H1 (cell line): ENCODE results near the gene VARS2. TPM values are rescaled to one million over a fixed set of nuclear protein-coding genes. Genes with fewer than 3 reads are reported as not detected.

Experiments used
- CTCF ChIA-PET: fragments of 300-600 bp; sonication (Branson Sonifier 250); formaldehyde crosslinking; loops from one replicate; lab custom pipeline; 2021; ENCODE audit not compliant: partially characterized antibody; lab: Charles Lee
- POLR2A ChIA-PET: fragments of 300-600 bp; sonication (Branson Sonifier 250); formaldehyde crosslinking; loops from one replicate; lab custom pipeline; 2021; ENCODE audit warnings: inconsistent platforms; ENCODE audit not compliant: partially characterized antibody; lab: Charles Lee
- DNase-seq, 2 experiments: peaks; one replicate each; pipeline versions ENCODE4 v3.0.0 to v3.0.0-alpha.2; 2010 to 2022; ENCODE audit warnings: low spot score in 2 of 2, low read depth in 1 of 2, mixed read lengths in 1 of 2
- FAIRE-seq: peaks from 2 replicates; lab custom pipeline; 2011; peaks lifted over from hg19 to GRCh38; lab: Jason Lieb, UNC
- H2AFZ ChIP-seq: 2 replicates; pipeline ENCODE4 v1.8.1; 2012; ENCODE audit warnings: low read length, inconsistent platforms
- H2AK5ac ChIP-seq: 2 replicates; pipeline ENCODE4 v1.6.1; 2013; ENCODE audit warnings: low read depth, low read length
- H2BK120ac ChIP-seq: replicated peaks from 2 replicates; pipeline ENCODE3; 2013; ENCODE audit warnings: low read depth, low read length, inconsistent platforms
- H2BK12ac ChIP-seq: 2 replicates; pipeline ENCODE4 v1.6.1; 2013; ENCODE audit warnings: low read depth, low read length
- H2BK15ac ChIP-seq: 2 replicates; pipeline ENCODE4 v1.6.1; 2013; ENCODE audit warnings: low read length
- H2BK20ac ChIP-seq: 2 replicates; pipeline ENCODE4 v1.6.1; 2013; ENCODE audit warnings: low read length
- H2BK5ac ChIP-seq: 2 replicates; pipeline ENCODE4 v1.6.1; 2013; ENCODE audit warnings: low read depth, low read length
- H3K14ac ChIP-seq: 2 replicates; pipeline ENCODE4 v1.6.1; 2013; ENCODE audit warnings: inconsistent platforms; ENCODE audit not compliant: insufficient read length
- H3K18ac ChIP-seq: 2 replicates; pipeline ENCODE4 v1.6.1; 2013; ENCODE audit warnings: low read length; ENCODE audit errors: extremely low read depth
- H3K23ac ChIP-seq: 2 replicates; pipeline ENCODE4 v1.6.1; 2013; ENCODE audit warnings: inconsistent platforms; ENCODE audit not compliant: insufficient read length
- H3K23me2 ChIP-seq: 2 replicates; pipeline ENCODE4 v1.6.1; 2013; ENCODE audit warnings: low read depth, low read length
- H3K27ac ChIP-seq: 2 replicates; pipeline ENCODE4 v1.6.1; 2011; ENCODE audit warnings: low read depth, low read length, inconsistent platforms
- H3K27me3 ChIP-seq, 4 experiments: replicated peaks in 1 of 4; 1 replicate in 1 of 4; 2 replicates in 3 of 4; pipeline versions ENCODE4 v1.6.1 to v1.8.1; 2011 to 2013; ENCODE audit warnings: low read length in 3 of 4, mild to moderate bottlenecking in 3 of 4, inconsistent platforms in 2 of 4, mixed read lengths in 2 of 4, moderate library complexity in 1 of 4; ENCODE audit not compliant: control insufficient read depth in 3 of 4, insufficient read depth in 3 of 4; ENCODE audit errors: extremely low read depth in 1 of 4
- H3K36me3 ChIP-seq, 4 experiments: 2 replicates each; pipeline versions ENCODE4 v1.6.1 to v1.8.1; 2011 to 2013; ENCODE audit warnings: mild to moderate bottlenecking in 4 of 4, low read length in 3 of 4, moderate library complexity in 2 of 4, control low read depth in 1 of 4, inconsistent platforms in 1 of 4; ENCODE audit not compliant: insufficient read depth in 4 of 4, control insufficient read depth in 2 of 4
- H3K4ac ChIP-seq: replicated peaks from 2 replicates; pipeline ENCODE3; 2013; ENCODE audit warnings: low read length, low read depth, mixed read lengths, inconsistent platforms; ENCODE audit not compliant: insufficient read length
- H3K4me1 ChIP-seq, 4 experiments: replicated peaks in 1 of 4; 1 replicate in 1 of 4; 2 replicates in 3 of 4; pipeline versions ENCODE4 v1.6.1 to v1.8.1; 2011 to 2013; ENCODE audit warnings: low read length in 3 of 4, inconsistent platforms in 2 of 4, mixed read lengths in 1 of 4; ENCODE audit not compliant: insufficient read depth in 4 of 4, control insufficient read depth in 3 of 4
- H3K4me2 ChIP-seq, 2 experiments: 2 replicates each; pipeline versions ENCODE4 v1.6.1 to v1.8.1; 2011 to 2013; ENCODE audit warnings: low read depth in 2 of 2, low read length in 2 of 2, control low read depth in 1 of 2, inconsistent platforms in 1 of 2, mild to moderate bottlenecking in 1 of 2; ENCODE audit not compliant: insufficient read depth in 1 of 2
- H3K4me3 ChIP-seq, 4 experiments: fragments of 200-600, 300-600 bp in 1 of 4; sonication (generic), shearing (Covaris generic), sonication (Bioruptor Twin) in 1 of 4; 2 replicates each; pipeline versions ENCODE4 v1.5.1 to v1.8.1; 2011 to 2016; ENCODE audit warnings: low read length in 4 of 4, low read depth in 3 of 4, control low read depth in 2 of 4, inconsistent platforms in 2 of 4, mild to moderate bottlenecking in 2 of 4, mixed read lengths in 1 of 4, moderate library complexity in 1 of 4; ENCODE audit not compliant: insufficient read depth in 2 of 4; ENCODE audit errors: extremely low read depth in 1 of 4
- H3K56ac ChIP-seq: replicated peaks from 2 replicates; pipeline ENCODE3; 2013; ENCODE audit warnings: low read depth, mild to moderate bottlenecking, mixed read lengths, low read length, inconsistent platforms; ENCODE audit not compliant: insufficient read length
- H3K79me1 ChIP-seq: 2 replicates; pipeline ENCODE4 v1.6.1; 2013; ENCODE audit warnings: low read depth, low read length, control low read depth
- H3K79me2 ChIP-seq, 2 experiments: 2 replicates each; pipeline versions ENCODE4 v1.6.1 to v1.8.1; 2012 to 2013; ENCODE audit warnings: low read length in 2 of 2, mild to moderate bottlenecking in 2 of 2, inconsistent platforms in 1 of 2; ENCODE audit not compliant: insufficient read depth in 2 of 2, control insufficient read depth in 1 of 2
- H3K9ac ChIP-seq, 4 experiments: replicated peaks in 1 of 4; 1 replicate in 1 of 4; 2 replicates in 3 of 4; pipeline versions ENCODE4 v1.6.1 to v1.8.1; 2011 to 2013; ENCODE audit warnings: low read depth in 3 of 4, low read length in 3 of 4, control low read depth in 2 of 4, mild to moderate bottlenecking in 2 of 4, moderate library complexity in 2 of 4, inconsistent platforms in 1 of 4; ENCODE audit errors: extremely low read depth in 1 of 4
- H3K9me3 ChIP-seq, 2 experiments: 2 replicates each; pipeline versions ENCODE4 v1.6.1 to v1.8.1; 2012 to 2013; ENCODE audit warnings: mild to moderate bottlenecking in 2 of 2, moderate library complexity in 2 of 2, control low read depth in 1 of 2, inconsistent platforms in 1 of 2, low read depth in 1 of 2, low read length in 1 of 2, mixed read lengths in 1 of 2; ENCODE audit not compliant: insufficient read depth in 2 of 2
- H4K20me1 ChIP-seq, 2 experiments: replicated peaks in 1 of 2; 2 replicates each; pipeline versions ENCODE3 to v1.8.1; 2011 to 2013; ENCODE audit warnings: inconsistent platforms in 2 of 2, low read length in 2 of 2, mild to moderate bottlenecking in 1 of 2; ENCODE audit not compliant: insufficient read depth in 2 of 2, control insufficient read depth in 1 of 2
- H4K5ac ChIP-seq: 2 replicates; pipeline ENCODE4 v1.6.1; 2013; ENCODE audit warnings: low read length, low read depth, mixed read lengths, inconsistent platforms; ENCODE audit not compliant: insufficient read length
- H4K8ac ChIP-seq: 2 replicates; pipeline ENCODE4 v1.8.0; 2013; ENCODE audit warnings: mild to moderate bottlenecking, moderate library complexity, low read length, inconsistent platforms; ENCODE audit not compliant: insufficient read depth; ENCODE audit errors: extremely low read depth
- H4K91ac ChIP-seq: replicated peaks from 2 replicates; pipeline ENCODE3; 2013; ENCODE audit warnings: low read length, mixed read lengths, inconsistent platforms; ENCODE audit not compliant: insufficient read length
- ATF2 ChIP-seq: IDR thresholded peaks from 2 replicates; pipeline ENCODE4 v1.6.1; 2012; ENCODE audit warnings: low read length, inconsistent platforms
- CEBPB ChIP-seq: IDR thresholded peaks from 2 replicates; pipeline ENCODE4 v1.6.1; 2012; ENCODE audit warnings: low read depth, low read length
- HDAC2 ChIP-seq, 2 experiments: fragments of 300-600 bp in 1 of 2; sonication (generic) in 1 of 2; IDR thresholded peaks; 2 replicates each; pipeline ENCODE4 v1.6.1; 2011 to 2012; ENCODE audit warnings: low read depth in 2 of 2, low read length in 2 of 2, mild to moderate bottlenecking in 2 of 2, moderate library complexity in 2 of 2, borderline replicate concordance in 1 of 2, inconsistent platforms in 1 of 2
- JUN ChIP-seq: IDR thresholded peaks from 2 replicates; pipeline ENCODE4 v1.6.1; 2011; ENCODE audit warnings: low read depth, mild to moderate bottlenecking, improper control_type of control experiment, low read length
- WGBS, 2 experiments: shearing (Covaris generic) in 1 of 2; methylation state at CpG; one replicate each; pipeline versions ENCODE4 v1.1.6 to v1.1.7; 2013 to 2015; ENCODE audit warnings: low lambda C conversion rate in 2 of 2, mixed read lengths in 2 of 2, inconsistent platforms in 1 of 2, low coverage in 1 of 2, missing lambda C conversion rate in 1 of 2; ENCODE audit not compliant: insufficient replicate concordance in 2 of 2, insufficient coverage in 1 of 2, insufficient read length in 1 of 2; ENCODE audit errors: extremely low coverage in 1 of 2, missing lambda C conversion rate in 1 of 2; 5-methylcytosine and 5-hydroxymethylcytosine counted together
- polyA plus RNA-seq, 7 experiments: library from polyadenylated mRNA; depleted of rRNA in 3 of 7; stranded (reverse) in 5 of 7; unstranded in 2 of 7; fragments of >200 nt in 5 of 7; fragments of 200-250 nt in 2 of 7; gene quantifications; 1 replicate in 5 of 7; 2 replicates in 1 of 7; 4 replicates in 1 of 7; pipeline versions ENCODE4 v1.2.1 to v1.2.3, GENCODE V29; 2011 to 2013; ENCODE audit warnings: missing spikeins in 2 of 7, mixed read lengths in 2 of 7
- total RNA-seq: library from RNA; stranded (reverse); fragmentation: NEBNext Ultra II Directional; extraction: Animal tissue kit (Norgen Biotek cat#: 25700); gene quantifications from 2 replicates; pipeline ENCODE4 v1.2.1, GENCODE V29; 2021

Gene VARS2
- total and polyA plus RNA-seq, 2 of the 8 experiments (the other 6 are each of a cell fraction or from before 2014, with no cell fraction given), result 26.8 to 47.7 TPM

- CTCF ChIA-PET, result interaction anchor here (0.6 to 4.5 kb wide), 9 partner anchors 11 to 266 kb away, joined by 3 to 26 read pairs (median 4); no protein-coding TSS in a partner anchor
- WGBS, 2 experiments, result 88% methylated on average over 4 of the region's 4 CpGs; no CpG with 5 or more reads in 1 of the 2 experiments
These were observed 30.0 kb downstream of the VARS2 start for GRCh38 chr6:30944051-30944450.

More at GRCh38 chr6:30944051-30944450, 30.0 kb downstream of the VARS2 start:
- Histone ChIP-seq H3K56ac (no peak overlapping the region), H3K23me2 (no peaks in the 10 kb centered on the region; the same call in 1 of the 2 replicates), H3K27me3 (no peaks in the 10 kb centered on the region; a peak in 1 of 7 replicates), H4K91ac (no peak overlapping the region), H3K36me3 (no peaks in the 10 kb centered on the region), H2BK20ac (no peak overlapping the region), H3K79me1 (no peaks in the 10 kb centered on the region), H3K9me3 (no peaks in the 10 kb centered on the region), H2AK5ac (no peak overlapping the region), H3K14ac (no peak overlapping the region), H2BK15ac (no peak overlapping the region), H3K4me3 (no peak overlapping the region), H3K18ac (no peak overlapping the region), H2AFZ (no peak overlapping the region), H4K20me1 (no peaks in the 10 kb centered on the region), H2BK12ac (peak overlapping the region; percentile 71; the same call in 1 of the 2 replicates), H3K4ac (no peak overlapping the region), H3K79me2 (no peaks in the 10 kb centered on the region), H3K23ac (no peak overlapping the region), H3K4me2 (no peak overlapping the region), H4K8ac (no peak overlapping the region), H2BK120ac (no peak overlapping the region), H3K9ac (no peak overlapping the region), H3K27ac (no peak overlapping the region), H3K4me1 (peaks cover 6 to 9% (median 8%) of the 10 kb centered on the region in 4 experiments), H4K5ac (no peak overlapping the region), H2BK5ac (no peak overlapping the region)
- POLR2A ChIA-PET, result no interaction called here
- TF ChIP-seq HDAC2 (IDR thresholded peaks at IDR 0.05; ENCODE audit: borderline replicate concordance in 1 of 2, low read depth in 2 of 2, low read length in 2 of 2), result no peak
- TF ChIP-seq CEBPB, result no peak
- no peak for TF ChIP-seq JUN
- no peak for TF ChIP-seq ATF2
- FAIRE-seq, result no peak
- no peak for DNase-seq
